Spleen (tissue), 11 donors: ENCODE results near the gene PGAP3. TPM values are rescaled to one million over a fixed set of nuclear protein-coding genes. Genes with fewer than 3 reads are reported as not detected.

Experiments used
- DNase-seq: peaks from one replicate; pipeline ENCODE4 v3.0.0-alpha.2; 2020
- H3K27ac ChIP-seq, 8 donors: fragments of 200-600 bp; sonication (generic) in 7 of 8; 1 replicate in 4 of 8; 2 replicates in 4 of 8; pipeline versions ENCODE4 v1.5.0 to v1.8.0; 2016 to 2021; ENCODE audit warnings: inconsistent platforms in 4 of 8, mild to moderate bottlenecking in 4 of 8, moderate library complexity in 1 of 8
- H3K27me3 ChIP-seq, 7 donors: fragments of 200-600 bp; sonication (generic) in 6 of 7; replicated peaks in 1 of 7; 1 replicate in 4 of 7; 2 replicates in 3 of 7; pipeline versions ENCODE4 v1.5.0 to v1.8.0; 2016 to 2021; ENCODE audit warnings: inconsistent platforms in 3 of 7, mild to moderate bottlenecking in 1 of 7
- H3K36me3 ChIP-seq, 6 donors: fragments of 200-600 bp; sonication (generic) in 5 of 6; 1 replicate in 4 of 6; 2 replicates in 2 of 6; pipeline versions ENCODE4 v1.5.0 to v1.8.0; 2016 to 2021; ENCODE audit warnings: inconsistent platforms in 2 of 6
- H3K4me1 ChIP-seq, 6 donors: fragments of 200-600 bp; sonication (generic) in 5 of 6; 1 replicate in 3 of 6; 2 replicates in 3 of 6; pipeline versions ENCODE4 v1.5.0 to v1.8.0; 2016 to 2021; ENCODE audit warnings: inconsistent platforms in 3 of 6
- H3K4me3 ChIP-seq, 8 donors: fragments of 200-600 bp; sonication (generic) in 7 of 8; 1 replicate in 4 of 8; 2 replicates in 4 of 8; pipeline versions ENCODE4 v1.5.0 to v1.8.0; 2016 to 2021; ENCODE audit warnings: inconsistent platforms in 4 of 8, mild to moderate bottlenecking in 4 of 8, moderate library complexity in 2 of 8
- H3K9me3 ChIP-seq, 8 donors: fragments of 200-600 bp; sonication (generic) in 7 of 8; 1 replicate in 4 of 8; 2 replicates in 4 of 8; pipeline versions ENCODE4 v1.5.0 to v1.8.0; 2016 to 2021; ENCODE audit warnings: inconsistent platforms in 4 of 8
- POLR2A ChIP-seq, 3 donors: fragments of 450-650 bp; IDR thresholded peaks; one replicate each; pipeline ENCODE4 v1.5.1; 2017; ENCODE audit warnings: antibody characterized with exemption in 3 of 3, mild to moderate bottlenecking in 1 of 3
- POLR2AphosphoS5 ChIP-seq, 3 donors: sonication (generic); formaldehyde crosslinking; IDR thresholded peaks; one replicate each; pipeline ENCODE4 v1.5.1; 2017; ENCODE audit warnings: antibody characterized with exemption in 3 of 3
- WGBS, 5 donors: extraction: QIAGEN DNeasy Blood & Tissue Kit in 3 of 5; methylation state at CpG; one replicate each; pipeline versions ENCODE4 v1.1.5 to v1.1.7; 2013 to 2018; 5-methylcytosine and 5-hydroxymethylcytosine counted together
- intact Hi-C: fragments of 100-400 bp; cut with DNase I; formaldehyde crosslinking; loops from one replicate; pipeline ENCODE4 v1.15.0; 2023; ENCODE audit warnings: low total_unique reads
- polyA plus RNA-seq, 3 donors: library from polyadenylated mRNA; stranded (reverse); fragments of 200-250 nt; gene quantifications; one replicate each; pipeline ENCODE4 v1.2.1, GENCODE V29; 2013
- total RNA-seq, 7 donors: library from RNA; depleted of rRNA in 3 of 7; stranded (reverse); fragments of >200 nt in 3 of 7; fragmentation: NEBNext Ultra II Directional in 4 of 7; extraction: Animal tissue kit (Norgen Biotek cat#: 25700) in 4 of 7; gene quantifications; one replicate each; pipeline versions ENCODE4 v1.1.0 to v1.2.1, GENCODE V29; 2016 to 2021
- TF ChIP-seq, protein P1 (sequence below), 11 experiments: fragments of 200-600 bp in 7 of 11; fragments of 450-650 bp in 4 of 11; sonication (generic) in 4 of 11; IDR thresholded peaks in 8 of 11; conservative IDR thresholded peaks in 3 of 11; 1 replicate in 7 of 11; 2 replicates in 4 of 11; pipeline versions ENCODE4 v1.4.0 to v1.8.0; 2016 to 2021; ENCODE audit warnings: antibody characterized with exemption in 11 of 11, inconsistent platforms in 4 of 11, mild to moderate bottlenecking in 1 of 11
- donor health status: healthy with polysubstance abuse.
- donor health status: DM: no; HTN: no; CAD: no; lungs with moderate emphysema.
- donor health status: DM: no; HTN: no; CAD: no.
- donor health status: Bipolar disorder and iron deficiency.
- donor health status: healthy.
- donor health status: DM: no; HTN: no; CAD: no.
- donor health status: DM: yes; HTN: yes; CAD: no.

The PGAP3 gene
- total and polyA plus RNA-seq, 10 donors: 11.5 to 27.4 (median 19.5) TPM

DNA sequence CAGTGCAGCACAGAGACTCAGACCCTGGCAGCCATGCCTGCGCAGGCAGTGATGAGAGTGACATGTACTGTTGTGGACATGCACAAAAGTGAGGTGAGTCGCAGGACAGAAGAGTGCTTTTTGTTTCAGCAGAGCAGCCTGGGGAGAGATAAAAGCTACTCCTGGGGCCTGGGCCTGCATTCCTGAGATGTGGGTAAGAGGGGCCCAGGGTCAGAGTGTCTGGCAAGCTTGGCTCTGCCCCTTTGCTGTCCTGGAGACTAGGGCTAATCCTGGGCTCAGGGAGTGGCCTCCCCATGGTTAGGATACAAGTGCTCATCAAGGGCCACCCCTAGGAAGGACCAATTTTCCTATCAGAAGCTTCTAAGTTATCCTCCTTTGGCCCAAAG, 7.2 kb upstream of the PGAP3 start:
- TF ChIP-seq POLR2AphosphoS5 (IDR thresholded peaks at IDR 0.05) (no peak), POLR2A (IDR thresholded peaks at IDR 0.05) (no peak)
- TF ChIP-seq, protein P1, sequence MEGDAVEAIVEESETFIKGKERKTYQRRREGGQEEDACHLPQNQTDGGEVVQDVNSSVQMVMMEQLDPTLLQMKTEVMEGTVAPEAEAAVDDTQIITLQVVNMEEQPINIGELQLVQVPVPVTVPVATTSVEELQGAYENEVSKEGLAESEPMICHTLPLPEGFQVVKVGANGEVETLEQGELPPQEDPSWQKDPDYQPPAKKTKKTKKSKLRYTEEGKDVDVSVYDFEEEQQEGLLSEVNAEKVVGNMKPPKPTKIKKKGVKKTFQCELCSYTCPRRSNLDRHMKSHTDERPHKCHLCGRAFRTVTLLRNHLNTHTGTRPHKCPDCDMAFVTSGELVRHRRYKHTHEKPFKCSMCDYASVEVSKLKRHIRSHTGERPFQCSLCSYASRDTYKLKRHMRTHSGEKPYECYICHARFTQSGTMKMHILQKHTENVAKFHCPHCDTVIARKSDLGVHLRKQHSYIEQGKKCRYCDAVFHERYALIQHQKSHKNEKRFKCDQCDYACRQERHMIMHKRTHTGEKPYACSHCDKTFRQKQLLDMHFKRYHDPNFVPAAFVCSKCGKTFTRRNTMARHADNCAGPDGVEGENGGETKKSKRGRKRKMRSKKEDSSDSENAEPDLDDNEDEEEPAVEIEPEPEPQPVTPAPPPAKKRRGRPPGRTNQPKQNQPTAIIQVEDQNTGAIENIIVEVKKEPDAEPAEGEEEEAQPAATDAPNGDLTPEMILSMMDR (IDR thresholded peaks at IDR 0.05 in 8 of 11, conservative IDR thresholded peaks at IDR 0.05 in 3 of 11): no peak
- DNase-seq: no peak
- H3K27me3 ChIP-seq: peaks cover 0 to 18% (median 10%) of the 10 kb centered on the region in 7 donors
- H3K27ac ChIP-seq: no peak overlapping the region
- H3K36me3 ChIP-seq: peaks cover 0 to 6% (median 0%) of the 10 kb centered on the region in 6 donors
- no peak overlapping the region for H3K4me3 ChIP-seq
- WGBS, 5 donors: 94 to 100% (median 97%) methylated on average over 2 of the region's 2 CpGs
- intact Hi-C loops: no loop called here
- H3K4me1 ChIP-seq: peaks cover 0 to 10% (median 2%) of the 10 kb centered on the region in 6 donors
- no peaks in the 10 kb centered on the region for H3K9me3 ChIP-seq

DNA sequence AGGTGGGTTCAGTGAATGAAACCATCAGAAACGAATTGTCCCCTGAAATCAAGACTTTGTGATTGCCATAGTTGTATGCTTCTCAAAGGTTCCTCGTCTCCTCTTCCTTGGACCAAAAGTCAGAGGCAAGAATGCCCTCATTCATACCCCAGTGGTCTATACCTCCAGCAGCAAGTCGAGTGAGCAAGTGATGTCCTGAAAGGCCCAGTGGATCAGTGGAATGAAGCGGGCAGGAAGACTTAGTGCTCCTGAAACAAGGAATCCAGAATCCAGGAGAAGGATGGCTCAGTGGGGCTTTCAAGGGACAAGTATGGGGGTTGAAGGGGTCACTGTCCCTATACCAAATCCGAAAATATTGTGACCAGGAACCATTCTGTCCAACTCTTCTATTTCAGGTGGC, 6.7 kb upstream of the PGAP3 start:
- DNase-seq: no peak
- Histone ChIP-seq H3K4me1 (peaks cover 0 to 5% (median 0%) of the 10 kb centered on the region in 6 donors), H3K36me3 (peaks cover 0 to 6% (median 0%) of the 10 kb centered on the region in 6 donors), H3K4me3 (no peak overlapping the region), H3K27ac (no peak overlapping the region), H3K9me3 (no peaks in the 10 kb centered on the region), H3K27me3 (peaks cover 0 to 13% (median 6%) of the 10 kb centered on the region in 7 donors)
- intact Hi-C loops: no loop called here
- TF ChIP-seq, protein P1 (IDR thresholded peaks at IDR 0.05 in 8 of 11, conservative IDR thresholded peaks at IDR 0.05 in 3 of 11): no peak
- TF ChIP-seq POLR2AphosphoS5 (IDR thresholded peaks at IDR 0.05) (no peak), POLR2A (IDR thresholded peaks at IDR 0.05) (no peak)
- 88 to 92% (median 89%) methylated on average over 5 of the region's 5 CpGs for WGBS, 5 donors

DNA sequence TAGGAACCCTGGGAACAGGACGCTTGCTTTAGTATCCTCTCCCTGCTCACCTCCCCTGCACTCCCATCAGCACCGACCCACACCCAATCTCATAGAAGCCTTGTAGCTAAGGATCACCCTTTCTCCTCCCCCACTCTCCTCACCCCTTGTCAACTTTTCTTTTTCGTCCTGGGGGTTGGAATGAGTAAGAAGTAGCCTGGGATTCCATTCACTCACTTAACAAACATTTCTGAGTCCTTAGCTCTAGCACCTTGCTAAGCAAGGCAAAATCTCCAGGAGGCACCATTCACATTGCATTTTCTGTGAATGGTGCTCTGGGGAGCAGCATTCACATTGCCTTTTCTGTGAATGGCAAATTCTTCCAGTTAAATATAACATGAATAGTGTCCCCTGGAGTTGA, 1.1 kb upstream of the PGAP3 start:
- Histone ChIP-seq H3K9me3 (no peaks in the 10 kb centered on the region), H3K27me3 (no peaks in the 10 kb centered on the region), H3K36me3 (peaks cover 0 to 21% (median 10%) of the 10 kb centered on the region in 6 donors), H3K4me1 (peaks cover 0 to 21% (median 15%) of the 10 kb centered on the region in 6 donors), H3K4me3 (peak overlapping the region in 3 of 8 donors; percentile 58 to 80 (median 65)), H3K27ac (no peak overlapping the region)
- no peak for DNase-seq
- WGBS, 5 donors: 64 to 83% (median 77%) methylated on average over 3 of the region's 3 CpGs
- no peak for TF ChIP-seq POLR2A (IDR thresholded peaks at IDR 0.05)
- TF ChIP-seq, protein P1 (IDR thresholded peaks at IDR 0.05 in 8 of 11, conservative IDR thresholded peaks at IDR 0.05 in 3 of 11): no peak
- TF ChIP-seq POLR2AphosphoS5 (IDR thresholded peaks at IDR 0.05): no peak
- intact Hi-C loops: no loop called here

DNA sequence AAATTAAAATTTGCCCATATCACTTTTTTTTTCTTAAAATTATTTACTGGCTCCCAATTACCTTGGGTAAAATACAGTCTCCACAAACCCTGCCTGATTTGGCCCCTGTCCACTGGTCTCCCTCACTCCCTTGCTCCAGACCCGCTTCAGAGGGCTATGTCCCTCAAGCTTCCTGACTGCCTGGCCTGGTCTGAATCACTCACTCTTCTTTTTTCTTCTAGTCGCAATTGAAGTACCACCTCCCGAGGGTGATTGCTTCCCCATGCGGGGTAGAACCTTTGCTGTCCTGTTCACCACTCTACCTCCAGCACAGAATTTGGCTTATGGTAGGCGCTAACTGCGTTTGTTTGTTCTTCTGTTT, 598 bp upstream of the PGAP3 start:
- peak overlapping the region; percentile 82 to 96 (median 91) for H3K27ac ChIP-seq
- intact Hi-C loops: no loop called here
- no peaks in the 10 kb centered on the region for H3K27me3 ChIP-seq
- H3K4me1 ChIP-seq: peaks cover 0 to 21% (median 15%) of the 10 kb centered on the region in 6 donors
- 22 to 38% (median 33%) methylated on average over 6 of the region's 6 CpGs for WGBS, 5 donors
- peaks cover 0 to 26% (median 13%) of the 10 kb centered on the region in 6 donors for H3K36me3 ChIP-seq
- TF ChIP-seq POLR2AphosphoS5 (IDR thresholded peaks at IDR 0.05): no peak
- TF ChIP-seq POLR2A (IDR thresholded peaks at IDR 0.05): no peak
- TF ChIP-seq, protein P1 (IDR thresholded peaks at IDR 0.05 in 8 of 11, conservative IDR thresholded peaks at IDR 0.05 in 3 of 11): no peak
- no peak for DNase-seq
- peak overlapping the region; percentile 41 to 80 (median 62) for H3K4me3 ChIP-seq
- H3K9me3 ChIP-seq: no peaks in the 10 kb centered on the region
